Common myeloid progenitor, CD34-positive (primary cell): ENCODE results near the gene CD38. TPM values are rescaled to one million over a fixed set of nuclear protein-coding genes. Genes with fewer than 3 reads are reported as not detected.
"Not testable (repeated sequence)": the region's sequence is repeated elsewhere in the genome, so short reads cannot be mapped to it uniquely, and the experiment has no call there.

Source experiments
- CTCF ChIA-PET: fragments of 350-600 bp; sonication (Branson Sonifier 250); formaldehyde crosslinking; loops from one replicate; lab custom pipeline; 2021; ENCODE audit warnings: antibody characterized with exemption; lab: Charles Lee
- POLR2A ChIA-PET: fragments of 350-600 bp; sonication (Branson Sonifier 250); formaldehyde crosslinking; loops from one replicate; lab custom pipeline; 2021; ENCODE audit warnings: antibody characterized with exemption; lab: Charles Lee
- DNase-seq, 3 donors: peaks; one replicate each; pipeline versions ENCODE4 v3.0.0 to v3.0.0-alpha.2; 2013
- H3K27ac ChIP-seq, 2 experiments: 1 replicate in 1 of 2; 2 replicates in 1 of 2; pipeline ENCODE4 v1.7.0; 2013; ENCODE audit warnings: inconsistent platforms in 2 of 2, low read length in 2 of 2, mild to moderate bottlenecking in 2 of 2, low read depth in 1 of 2, moderate library complexity in 1 of 2; ENCODE audit not compliant: severe bottlenecking in 2 of 2, insufficient read depth in 1 of 2, poor library complexity in 1 of 2
- H3K27me3 ChIP-seq, 5 experiments: replicated peaks in 2 of 5; 1 replicate in 3 of 5; 2 replicates in 2 of 5; pipeline versions ENCODE4 v1.6.1 to v1.7.0; 2013; ENCODE audit warnings: low read length in 4 of 5, mild to moderate bottlenecking in 2 of 5, moderate library complexity in 2 of 5, inconsistent platforms in 1 of 5; ENCODE audit not compliant: insufficient read depth in 5 of 5, control insufficient read depth in 4 of 5
- H3K36me3 ChIP-seq, 4 experiments: 1 replicate in 2 of 4; 2 replicates in 2 of 4; pipeline versions ENCODE4 v1.6.1 to v1.7.0; 2013; ENCODE audit warnings: low read length in 3 of 4, control low read depth in 1 of 4, mild to moderate bottlenecking in 1 of 4; ENCODE audit not compliant: control insufficient read depth in 4 of 4, insufficient read depth in 4 of 4
- H3K4me1 ChIP-seq, 4 experiments: 1 replicate in 3 of 4; 2 replicates in 1 of 4; pipeline versions ENCODE4 v1.6.1 to v1.7.1; 2013; ENCODE audit warnings: low read length in 3 of 4, mild to moderate bottlenecking in 3 of 4, control low read depth in 1 of 4, inconsistent platforms in 1 of 4, moderate library complexity in 1 of 4; ENCODE audit not compliant: control insufficient read depth in 4 of 4, insufficient read depth in 4 of 4; ENCODE audit errors: control extremely low read depth in 1 of 4
- H3K4me3 ChIP-seq, 7 experiments: 1 replicate in 4 of 7; 2 replicates in 3 of 7; pipeline versions ENCODE4 v1.5.1 to v1.7.0; 2013; ENCODE audit warnings: mild to moderate bottlenecking in 7 of 7, low read length in 6 of 7, moderate library complexity in 6 of 7, inconsistent platforms in 2 of 7, low read depth in 2 of 7, control low read depth in 1 of 7; ENCODE audit not compliant: insufficient read depth in 4 of 7, control insufficient read depth in 1 of 7; ENCODE audit errors: extremely low read depth in 1 of 7
- H3K9me3 ChIP-seq, 5 experiments: 1 replicate in 4 of 5; 2 replicates in 1 of 5; pipeline versions ENCODE4 v1.6.1 to v1.7.1; 2013; ENCODE audit warnings: low read length in 4 of 5, mild to moderate bottlenecking in 2 of 5, inconsistent platforms in 1 of 5, low read depth in 1 of 5, moderate library complexity in 1 of 5; ENCODE audit not compliant: control insufficient read depth in 4 of 5, insufficient read depth in 2 of 5; ENCODE audit errors: control extremely low read depth in 1 of 5
- WGBS: methylation state at CpG from one replicate; pipeline ENCODE4 v1.1.5; 2013; ENCODE audit not compliant: insufficient coverage; 5-methylcytosine and 5-hydroxymethylcytosine counted together
- polyA plus RNA-seq: library from polyadenylated mRNA; unstranded; fragments of 120-200 nt; gene quantifications from one replicate; pipeline ENCODE4 v1.2.1, GENCODE V29; 2013

CD38 gene
- polyA plus RNA-seq, result 30.4 TPM

- peak; percentile 66 to 94 (median 90) for DNase-seq
- Histone ChIP-seq H3K27ac (peak within 1 kb of the TSS; percentile 28 to 69), H3K4me1 (peaks cover 15 to 53% (median 19%) of the 10 kb centered on the region in 4 experiments), H3K4me3 (peak within 1 kb of the TSS; percentile 39 to 87 (median 79)), H3K27me3 (peaks cover 0 to 33% (median 0%) of the 10 kb centered on the region in 5 experiments), H3K9me3 (no peaks in the 10 kb centered on the region), H3K36me3 (peaks cover 0 to 10% (median 5%) of the 10 kb centered on the region in 4 experiments)
- POLR2A ChIA-PET, result interaction anchor here (0.6 to 3.0 kb wide), 2 partner anchors 22 to 253 kb away, joined by 3 to 10 read pairs; no protein-coding TSS in a partner anchor
- CTCF ChIA-PET, result interaction anchor here (1.0 to 12.4 kb wide), 7 partner anchors 8 to 30 kb away, joined by 3 to 86 read pairs (median 5); no protein-coding TSS in a partner anchor
- WGBS, result 0% methylated on average over 43 of the region's 76 CpGs
Measured at GRCh38 chr4:15778289-15779241, at the start of gene CD38. Gene CD38 (plus strand): TSS chr4:15778328. CDS start chr4:15778415, 87 bp downstream.

GRCh38 chr4:15729910-15730533, 48.1 kb upstream of the CD38 start:
- ChIA-PET CTCF (interaction anchor here (0.8 to 5.9 kb wide), 8 partner anchors 14 to 76 kb away, joined by 3 to 59 read pairs (median 4); no protein-coding TSS in a partner anchor), POLR2A (no interaction called here)
- Histone ChIP-seq H3K4me1 (peaks cover 0 to 3% (median 0%) of the 10 kb centered on the region in 4 experiments), H3K27me3 (no peaks in the 10 kb centered on the region), H3K4me3 (no peak overlapping the region), H3K36me3 (peaks cover 0 to 13% (median 4%) of the 10 kb centered on the region in 4 experiments), H3K9me3 (peaks cover 0 to 4% (median 0%) of the 10 kb centered on the region in 5 experiments), H3K27ac (no peak overlapping the region)
- peak; percentile 48 to 60 (median 57) for DNase-seq
- 0% methylated on average over 2 of the region's 3 CpGs for WGBS

- POLR2A ChIA-PET, DNase-seq, H3K4me3 ChIP-seq, H3K4me1 ChIP-seq, H3K36me3 ChIP-seq, H3K27ac ChIP-seq, H3K9me3 ChIP-seq, H3K27me3 ChIP-seq: not testable (repeated sequence)
- WGBS, result 75% methylated on average over 4 of the region's 5 CpGs
- CTCF ChIA-PET, result interaction anchor here (0.7 to 5.9 kb wide), 9 partner anchors 11 to 229 kb away, joined by 3 to 59 read pairs (median 8); no protein-coding TSS in a partner anchor
Measured at GRCh38 chr4:15733061-15733460, 45.1 kb upstream of the CD38 start.

- Histone ChIP-seq H3K4me1 (no peaks in the 10 kb centered on the region), H3K36me3 (peaks cover 0 to 2% (median under 1%) of the 10 kb centered on the region in 4 experiments), H3K9me3 (peaks cover 0 to 4% (median 0%) of the 10 kb centered on the region in 5 experiments), H3K27me3 (no peaks in the 10 kb centered on the region), H3K4me3 (no peak overlapping the region), H3K27ac (no peak overlapping the region)
- ChIA-PET CTCF (interaction anchor here (1.0 kb wide), 1 partner anchor 266 kb away, joined by 3 read pairs; no protein-coding TSS in a partner anchor), POLR2A (no interaction called here)
- DNase-seq, result no peak
- 13% methylated on average over 1 of the region's 6 CpGs for WGBS
Measured at GRCh38 chr4:15735536-15735935, 42.6 kb upstream of the CD38 start.

GRCh38 chr4:15736514-15737050, 41.5 kb upstream of the CD38 start:
- H3K27me3 ChIP-seq, result no peaks in the 10 kb centered on the region
- H3K4me3 ChIP-seq, result no peak overlapping the region
- peaks cover 0 to 2% (median 0%) of the 10 kb centered on the region in 4 experiments for H3K36me3 ChIP-seq
- 97% methylated on average over 3 of the region's 4 CpGs for WGBS
- CTCF ChIA-PET, result interaction anchor here (0.9 to 2.4 kb wide), 6 partner anchors 8 to 265 kb away, joined by 3 to 13 read pairs (median 4); no protein-coding TSS in a partner anchor
- no peaks in the 10 kb centered on the region for H3K4me1 ChIP-seq
- POLR2A ChIA-PET, result no interaction called here
- no peak for DNase-seq
- peaks cover 0 to 13% (median 0%) of the 10 kb centered on the region in 5 experiments for H3K9me3 ChIP-seq
- no peak overlapping the region for H3K27ac ChIP-seq

- Histone ChIP-seq H3K27ac (no peak overlapping the region), H3K4me1 (no peaks in the 10 kb centered on the region), H3K27me3 (no peaks in the 10 kb centered on the region), H3K36me3 (peaks cover 0 to 2% (median 0%) of the 10 kb centered on the region in 4 experiments), H3K9me3 (peaks cover 0 to 20% (median 5%) of the 10 kb centered on the region in 5 experiments), H3K4me3 (no peak overlapping the region)
- ChIA-PET CTCF (interaction anchor here (0.9 to 2.4 kb wide), 7 partner anchors 9 to 145 kb away, joined by 3 to 13 read pairs (median 4); no protein-coding TSS in a partner anchor), POLR2A (no interaction called here)
- no peak for DNase-seq
- WGBS, result 83% methylated on average over 2 of the region's 3 CpGs
Measured at GRCh38 chr4:15737255-15737654, 40.9 kb upstream of the CD38 start.
